ENCODE results near the gene SHD. TPM values are rescaled to one million over a fixed set of nuclear protein-coding genes. Genes with fewer than 3 reads are reported as not detected.
A peak's percentile ranks its signal among the peaks of the same experiment; 100 is the strongest.

SHD gene
- total and polyA plus RNA-seq, 2 of the 13 experiments (the other 11 are each of a cell fraction or from before 2014, with no cell fraction given) = 0.11 to 0.20 TPM

DNA sequence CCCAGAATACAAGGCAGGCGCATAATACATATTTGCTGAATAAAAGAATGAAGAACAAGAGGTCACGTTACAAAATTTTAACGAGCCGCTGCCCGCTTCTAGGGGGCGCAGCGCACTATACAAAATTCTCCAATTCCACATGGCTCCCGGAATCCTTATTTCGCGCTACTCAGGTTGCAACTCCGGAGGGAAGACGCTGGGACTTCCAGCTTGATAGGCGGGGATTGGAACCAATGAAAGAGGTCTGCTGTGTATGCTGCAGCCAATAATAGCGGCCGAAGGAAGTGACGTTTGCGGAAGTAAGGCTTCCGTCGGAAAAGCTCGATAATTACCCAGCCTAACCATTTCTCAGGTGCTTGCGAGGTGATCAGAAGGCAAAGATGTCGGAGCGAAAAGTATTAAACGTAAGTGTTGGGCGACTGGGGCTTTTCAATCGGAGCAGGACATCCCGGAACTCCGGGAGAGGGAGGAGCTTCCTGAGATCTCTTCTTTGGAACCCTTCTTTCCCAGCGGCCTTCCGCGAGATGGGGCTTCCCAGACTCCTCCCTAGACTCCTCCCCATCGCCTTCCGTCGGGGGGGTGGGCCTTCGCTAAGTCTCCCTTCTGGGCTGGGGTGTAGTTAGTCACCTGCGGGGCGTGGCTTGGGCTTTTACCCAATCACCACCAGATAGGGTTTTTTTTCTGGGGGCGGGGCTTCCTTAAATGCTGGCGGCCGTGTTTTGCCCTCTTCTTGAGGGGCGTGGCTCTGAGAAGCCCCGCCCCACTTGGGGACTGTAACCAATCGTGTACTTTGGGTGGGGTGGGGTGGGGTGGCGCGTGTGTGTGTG is 32.1 kb upstream of the SHD start, which contains the start of gene YJU2 (continued):
- TF ChIP-seq, protein P1, sequence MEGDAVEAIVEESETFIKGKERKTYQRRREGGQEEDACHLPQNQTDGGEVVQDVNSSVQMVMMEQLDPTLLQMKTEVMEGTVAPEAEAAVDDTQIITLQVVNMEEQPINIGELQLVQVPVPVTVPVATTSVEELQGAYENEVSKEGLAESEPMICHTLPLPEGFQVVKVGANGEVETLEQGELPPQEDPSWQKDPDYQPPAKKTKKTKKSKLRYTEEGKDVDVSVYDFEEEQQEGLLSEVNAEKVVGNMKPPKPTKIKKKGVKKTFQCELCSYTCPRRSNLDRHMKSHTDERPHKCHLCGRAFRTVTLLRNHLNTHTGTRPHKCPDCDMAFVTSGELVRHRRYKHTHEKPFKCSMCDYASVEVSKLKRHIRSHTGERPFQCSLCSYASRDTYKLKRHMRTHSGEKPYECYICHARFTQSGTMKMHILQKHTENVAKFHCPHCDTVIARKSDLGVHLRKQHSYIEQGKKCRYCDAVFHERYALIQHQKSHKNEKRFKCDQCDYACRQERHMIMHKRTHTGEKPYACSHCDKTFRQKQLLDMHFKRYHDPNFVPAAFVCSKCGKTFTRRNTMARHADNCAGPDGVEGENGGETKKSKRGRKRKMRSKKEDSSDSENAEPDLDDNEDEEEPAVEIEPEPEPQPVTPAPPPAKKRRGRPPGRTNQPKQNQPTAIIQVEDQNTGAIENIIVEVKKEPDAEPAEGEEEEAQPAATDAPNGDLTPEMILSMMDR (CRISPR knock-in tag; IDR thresholded peaks at IDR 0.05) = peak; percentile 66
- TF ChIP-seq SALL2 (CRISPR knock-in tag; IDR thresholded peaks at IDR 0.05) (no peak), YEATS4 (CRISPR knock-in tag; IDR thresholded peaks at IDR 0.05; ENCODE audit: borderline replicate concordance) (peak; percentile 75), POGZ (CRISPR knock-in tag; IDR thresholded peaks at IDR 0.05) (peak; percentile 70), NFKB2 (CRISPR knock-in tag; IDR thresholded peaks at IDR 0.05; ENCODE audit: borderline replicate concordance) (no peak), NFYB (CRISPR knock-in tag; IDR thresholded peaks at IDR 0.05) (peak; percentile 100), ZNF589 (CRISPR knock-in tag; conservative IDR thresholded peaks at IDR 0.05) (no peak), ZFP62 (CRISPR knock-in tag; IDR thresholded peaks at IDR 0.05) (no peak), BRCA1 (CRISPR knock-in tag; IDR thresholded peaks at IDR 0.05) (no peak), SNAPC2 (CRISPR knock-in tag; IDR thresholded peaks at IDR 0.05) (no peak), GZF1 (CRISPR knock-in tag; IDR thresholded peaks at IDR 0.05) (0 out of 2 replicates have a peak, but pooled peaks have one; percentile 25), NCOR1 (IDR thresholded peaks at IDR 0.05; ENCODE audit: borderline replicate concordance, low read length) (peak; percentile 49; the same call in 1 of the 2 replicates), HCFC1 (IDR thresholded peaks at IDR 0.05; ENCODE audit: low read depth, low read length) (peak; percentile 76)
- TF ChIP-seq, protein P2, sequence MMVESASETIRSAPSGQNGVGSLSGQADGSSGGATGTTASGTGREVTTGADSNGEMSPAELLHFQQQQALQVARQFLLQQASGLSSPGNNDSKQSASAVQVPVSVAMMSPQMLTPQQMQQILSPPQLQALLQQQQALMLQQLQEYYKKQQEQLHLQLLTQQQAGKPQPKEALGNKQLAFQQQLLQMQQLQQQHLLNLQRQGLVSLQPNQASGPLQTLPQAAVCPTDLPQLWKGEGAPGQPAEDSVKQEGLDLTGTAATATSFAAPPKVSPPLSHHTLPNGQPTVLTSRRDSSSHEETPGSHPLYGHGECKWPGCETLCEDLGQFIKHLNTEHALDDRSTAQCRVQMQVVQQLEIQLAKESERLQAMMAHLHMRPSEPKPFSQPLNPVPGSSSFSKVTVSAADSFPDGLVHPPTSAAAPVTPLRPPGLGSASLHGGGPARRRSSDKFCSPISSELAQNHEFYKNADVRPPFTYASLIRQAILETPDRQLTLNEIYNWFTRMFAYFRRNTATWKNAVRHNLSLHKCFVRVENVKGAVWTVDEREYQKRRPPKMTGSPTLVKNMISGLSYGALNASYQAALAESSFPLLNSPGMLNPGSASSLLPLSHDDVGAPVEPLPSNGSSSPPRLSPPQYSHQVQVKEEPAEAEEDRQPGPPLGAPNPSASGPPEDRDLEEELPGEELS (CRISPR knock-in tag; IDR thresholded peaks at IDR 0.05) = peak; percentile 22; the same call in 1 of the 2 replicates
- TF ChIP-seq, protein P3, sequence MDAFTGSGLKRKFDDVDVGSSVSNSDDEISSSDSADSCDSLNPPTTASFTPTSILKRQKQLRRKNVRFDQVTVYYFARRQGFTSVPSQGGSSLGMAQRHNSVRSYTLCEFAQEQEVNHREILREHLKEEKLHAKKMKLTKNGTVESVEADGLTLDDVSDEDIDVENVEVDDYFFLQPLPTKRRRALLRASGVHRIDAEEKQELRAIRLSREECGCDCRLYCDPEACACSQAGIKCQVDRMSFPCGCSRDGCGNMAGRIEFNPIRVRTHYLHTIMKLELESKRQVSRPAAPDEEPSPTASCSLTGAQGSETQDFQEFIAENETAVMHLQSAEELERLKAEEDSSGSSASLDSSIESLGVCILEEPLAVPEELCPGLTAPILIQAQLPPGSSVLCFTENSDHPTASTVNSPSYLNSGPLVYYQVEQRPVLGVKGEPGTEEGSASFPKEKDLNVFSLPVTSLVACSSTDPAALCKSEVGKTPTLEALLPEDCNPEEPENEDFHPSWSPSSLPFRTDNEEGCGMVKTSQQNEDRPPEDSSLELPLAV (CRISPR knock-in tag; conservative IDR thresholded peaks at IDR 0.05; ENCODE audit: low read depth) = no peak
- TF ChIP-seq, protein P4, sequence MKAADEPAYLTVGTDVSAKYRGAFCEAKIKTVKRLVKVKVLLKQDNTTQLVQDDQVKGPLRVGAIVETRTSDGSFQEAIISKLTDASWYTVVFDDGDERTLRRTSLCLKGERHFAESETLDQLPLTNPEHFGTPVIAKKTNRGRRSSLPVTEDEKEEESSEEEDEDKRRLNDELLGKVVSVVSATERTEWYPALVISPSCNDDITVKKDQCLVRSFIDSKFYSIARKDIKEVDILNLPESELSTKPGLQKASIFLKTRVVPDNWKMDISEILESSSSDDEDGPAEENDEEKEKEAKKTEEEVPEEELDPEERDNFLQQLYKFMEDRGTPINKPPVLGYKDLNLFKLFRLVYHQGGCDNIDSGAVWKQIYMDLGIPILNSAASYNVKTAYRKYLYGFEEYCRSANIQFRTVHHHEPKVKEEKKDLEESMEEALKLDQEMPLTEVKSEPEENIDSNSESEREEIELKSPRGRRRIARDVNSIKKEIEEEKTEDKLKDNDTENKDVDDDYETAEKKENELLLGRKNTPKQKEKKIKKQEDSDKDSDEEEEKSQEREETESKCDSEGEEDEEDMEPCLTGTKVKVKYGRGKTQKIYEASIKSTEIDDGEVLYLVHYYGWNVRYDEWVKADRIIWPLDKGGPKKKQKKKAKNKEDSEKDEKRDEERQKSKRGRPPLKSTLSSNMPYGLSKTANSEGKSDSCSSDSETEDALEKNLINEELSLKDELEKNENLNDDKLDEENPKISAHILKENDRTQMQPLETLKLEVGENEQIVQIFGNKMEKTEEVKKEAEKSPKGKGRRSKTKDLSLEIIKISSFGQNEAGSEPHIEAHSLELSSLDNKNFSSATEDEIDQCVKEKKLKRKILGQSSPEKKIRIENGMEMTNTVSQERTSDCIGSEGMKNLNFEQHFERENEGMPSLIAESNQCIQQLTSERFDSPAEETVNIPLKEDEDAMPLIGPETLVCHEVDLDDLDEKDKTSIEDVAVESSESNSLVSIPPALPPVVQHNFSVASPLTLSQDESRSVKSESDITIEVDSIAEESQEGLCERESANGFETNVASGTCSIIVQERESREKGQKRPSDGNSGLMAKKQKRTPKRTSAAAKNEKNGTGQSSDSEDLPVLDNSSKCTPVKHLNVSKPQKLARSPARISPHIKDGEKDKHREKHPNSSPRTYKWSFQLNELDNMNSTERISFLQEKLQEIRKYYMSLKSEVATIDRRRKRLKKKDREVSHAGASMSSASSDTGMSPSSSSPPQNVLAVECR (CRISPR knock-in tag; IDR thresholded peaks at IDR 0.05; ENCODE audit: borderline replicate concordance) = peak; percentile 79; the same call in 1 of the 2 replicates
- TF ChIP-seq, protein P5, sequence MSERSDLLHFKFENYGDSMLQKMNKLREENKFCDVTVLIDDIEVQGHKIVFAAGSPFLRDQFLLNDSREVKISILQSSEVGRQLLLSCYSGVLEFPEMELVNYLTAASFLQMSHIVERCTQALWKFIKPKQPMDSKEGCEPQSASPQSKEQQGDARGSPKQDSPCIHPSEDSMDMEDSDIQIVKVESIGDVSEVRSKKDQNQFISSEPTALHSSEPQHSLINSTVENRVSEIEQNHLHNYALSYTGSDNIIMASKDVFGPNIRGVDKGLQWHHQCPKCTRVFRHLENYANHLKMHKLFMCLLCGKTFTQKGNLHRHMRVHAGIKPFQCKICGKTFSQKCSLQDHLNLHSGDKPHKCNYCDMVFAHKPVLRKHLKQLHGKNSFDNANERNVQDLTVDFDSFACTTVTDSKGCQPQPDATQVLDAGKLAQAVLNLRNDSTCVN (CRISPR knock-in tag; IDR thresholded peaks at IDR 0.05; ENCODE audit: borderline replicate concordance) = peak; percentile 44; the same call in 1 of the 2 replicates
